K562 (cell line): ENCODE results near the gene IQGAP3. TPM values are rescaled to one million over a fixed set of nuclear protein-coding genes. Genes with fewer than 3 reads are reported as not detected.
A peak's percentile ranks its signal among the peaks of the same experiment; 100 is the strongest.

ENCODE experiments used
- AFF1 ChIP-seq, 2 experiments: fragments of 450-650 bp; IDR thresholded peaks; 2 replicates each; pipeline ENCODE4 v1.6.1; 2018; ENCODE audit warnings: mild to moderate bottlenecking in 2 of 2, low read depth in 1 of 2; ENCODE audit not compliant: partially characterized antibody in 2 of 2
- BRF1 ChIP-seq: IDR thresholded peaks from 3 replicates; pipeline ENCODE4 v1.6.1; 2011; ENCODE audit warnings: borderline replicate concordance, mild to moderate bottlenecking; ENCODE audit not compliant: insufficient read length; ENCODE audit errors: extremely low read depth
- ESRRA ChIP-seq: fragments of 450-650 bp; IDR thresholded peaks from 2 replicates; pipeline ENCODE4 v1.6.1; 2014; ENCODE audit warnings: low read depth, mild to moderate bottlenecking, moderate library complexity, borderline replicate concordance
- HDAC6 ChIP-seq: IDR thresholded peaks from 2 replicates; pipeline ENCODE4 v1.6.1; 2012; ENCODE audit warnings: low read depth, mild to moderate bottlenecking, control low read depth, inconsistent platforms, low read length, moderate library complexity
- KDM1A ChIP-seq, 2 experiments: fragments of 450-650 bp; IDR thresholded peaks; 2 replicates each; pipeline ENCODE4 v1.6.1; 2016; ENCODE audit warnings: mild to moderate bottlenecking in 2 of 2
- KLF1 ChIP-seq: fragments of 450-650 bp; IDR thresholded peaks from 2 replicates; pipeline ENCODE4 v1.6.1; 2016; ENCODE audit warnings: missing genetic modification characterization, missing compliant biosample characterization
- MAZ ChIP-seq, 2 experiments: fragments of 450-650 bp in 1 of 2; sonication (generic) in 1 of 2; formaldehyde crosslinking; IDR thresholded peaks in 1 of 2; conservative IDR thresholded peaks in 1 of 2; 2 replicates each; pipeline versions ENCODE4 v1.4.0 to v1.5.0; 2020; ENCODE audit warnings: mild to moderate bottlenecking in 1 of 2, missing genetic modification reagents in 1 of 2
- RBM15 ChIP-seq: fragments of 200-400 bp; formaldehyde crosslinking; IDR thresholded peaks from 2 replicates; pipeline ENCODE4 v1.6.1; 2018; ENCODE audit warnings: mild to moderate bottlenecking, low read length, moderate library complexity; ENCODE audit not compliant: insufficient read depth
- ZBTB40 ChIP-seq, 2 experiments: fragments of 450-650 bp in 1 of 2; sonication (generic) in 1 of 2; formaldehyde crosslinking in 1 of 2; IDR thresholded peaks; 2 replicates each; pipeline versions ENCODE4 v1.7.1 to v1.9.0; 2016 to 2022; ENCODE audit warnings: inconsistent platforms in 1 of 2, mild to moderate bottlenecking in 1 of 2, missing genetic modification reagents in 1 of 2
- ZNF589 ChIP-seq: fragments of 200-800 bp; sonication (Bioruptor generic); IDR thresholded peaks from 2 replicates; pipeline ENCODE4 v1.6.1; 2016; ENCODE audit warnings: low read depth, missing genetic modification characterization, missing compliant biosample characterization
- ZNF740 ChIP-seq, 3 experiments: fragments of 200-800 bp in 1 of 3; sonication (Bioruptor generic) in 1 of 3; sonication (generic) in 1 of 3; formaldehyde crosslinking in 1 of 3; IDR thresholded peaks; 2 replicates each; pipeline versions ENCODE4 v1.6.1 to v1.8.0; 2016 to 2022; ENCODE audit warnings: mild to moderate bottlenecking in 2 of 3, missing compliant biosample characterization in 2 of 3, missing genetic modification characterization in 2 of 3, missing genetic modification reagents in 1 of 3
- polyA plus RNA-seq, 8 experiments: library from polyadenylated mRNA; depleted of rRNA in 4 of 8; stranded (reverse) in 5 of 8; unstranded in 3 of 8; fragments of >200 nt; fragmentation: Nextera tagmentation in 2 of 8; fragmentation: Illumina TruSeq in 1 of 8; extraction: Ambion mirVana in 2 of 8; extraction: Trizol in 1 of 8; gene quantifications; 2 replicates each; pipeline versions ENCODE4 v1.2.1 to v1.2.3, GENCODE V29; 2011 to 2014; ENCODE audit warnings: inconsistent platforms in 1 of 8, missing spikeins in 1 of 8
- total RNA-seq, 7 experiments: library from RNA; depleted of rRNA in 6 of 7; stranded (reverse); fragments of >200 nt in 6 of 7; fragmentation: Illumina TruSeq in 2 of 7; extraction: Trizol in 2 of 7; gene quantifications; 2 replicates each; pipeline versions ENCODE4 v1.2.1 to v1.2.3, GENCODE V29; 2011 to 2021; ENCODE audit warnings: low replicate concordance in 1 of 7

IQGAP3 gene
- total and polyA plus RNA-seq, 9 of the 15 experiments (the other 6 are each of a cell fraction or from before 2014, with no cell fraction given) = 1.4 to 16.6 (median 11.9) TPM

- TF ChIP-seq ZBTB40 (IDR thresholded peaks at IDR 0.05) (peak; percentile 90), ZBTB40 (CRISPR knock-in tag; IDR thresholded peaks at IDR 0.05) (no peak), ESRRA (peak; percentile 41; the same call in 1 of the 2 replicates), KDM1A (IDR thresholded peaks at IDR 0.05) (peak; percentile 60 to 77; a peak in 3 of 4 replicates), KLF1 (tag) (no peak), BRF1 (no peak), RBM15 (no peak), HDAC6 (no peak), ZNF740 (CRISPR knock-in tag; IDR thresholded peaks at IDR 0.05) (no peak), ZNF740 (tag; IDR thresholded peaks at IDR 0.05) (no peak), MAZ (CRISPR knock-in tag; conservative IDR thresholded peaks at IDR 0.05 in 1 of 2, IDR thresholded peaks at IDR 0.05 in 1 of 2) (peak; percentile 27 to 55; a peak in 2 of 4 replicates), ZNF589 (no peak), AFF1 (IDR thresholded peaks at IDR 0.05; ENCODE audit: low read depth in 1 of 2, partially characterized antibody in 2 of 2) (peak in 1 of 2 experiments; percentile 62)
These were observed 28.9 kb upstream of the IQGAP3 start, which contains the start of gene GPATCH4 (continued) for GRCh38 chr1:156601122-156601830.
